ENCODE measurements around the gene CCP110.

GRCh38 chr16:19505600-19506303, 18.0 kb upstream of the CCP110 start:
- TF ChIP-seq EZH2phosphoT487 (IDR thresholded peaks at IDR 0.05; ENCODE audit: borderline replicate concordance, low read length) = no peak
- no peak for TF ChIP-seq CTCF (conservative IDR thresholded peaks at IDR 0.05; ENCODE audit: low read depth, low read length)
- TF ChIP-seq EZH2 (IDR thresholded peaks at IDR 0.05; ENCODE audit: low read length, unreplicated experiment) = no peak
